ENCODE results near the gene ZBTB7B.
A peak's percentile ranks its signal among the peaks of the same experiment; 100 is the strongest.

The ZBTB7B gene

GRCh38 chr1:155000411-155000725 lies 2.2 kb upstream of the ZBTB7B start:
- Histone ChIP-seq H3K4me3 (ENCODE audit: low read length) (peak overlapping the region; percentile 88), H3K9ac (ENCODE audit: low read length) (peak overlapping the region; percentile 90), H3K36me3 (ENCODE audit: control insufficient read depth, insufficient read depth, low read length, severe bottlenecking) (no peaks in the 10 kb centered on the region), H3K4me1 (ENCODE audit: control insufficient read depth, insufficient read depth, low read length) (peaks cover 38% of the 10 kb centered on the region), H3K27me3 (replicated peaks; ENCODE audit: control insufficient read depth, insufficient read depth, low read length) (no peaks in the 10 kb centered on the region), H3K9me3 (ENCODE audit: control insufficient read depth, low read length) (no peaks in the 10 kb centered on the region)
- DNase-seq (ENCODE audit: low read depth), result no peak

- Histone ChIP-seq H3K4me3 (ENCODE audit: low read length) (peak overlapping the region; percentile 88), H3K9ac (ENCODE audit: low read length) (peak overlapping the region; percentile 90), H3K27me3 (replicated peaks; ENCODE audit: control insufficient read depth, insufficient read depth, low read length) (no peaks in the 10 kb centered on the region), H3K36me3 (ENCODE audit: control insufficient read depth, insufficient read depth, low read length, severe bottlenecking) (no peaks in the 10 kb centered on the region), H3K4me1 (ENCODE audit: control insufficient read depth, insufficient read depth, low read length) (peaks cover 42% of the 10 kb centered on the region), H3K9me3 (ENCODE audit: control insufficient read depth, low read length) (no peaks in the 10 kb centered on the region)
- peak; percentile 92 for DNase-seq (ENCODE audit: low read depth)
These were observed 1.7 kb upstream of the ZBTB7B start for GRCh38 chr1:155000726-155001424.

- DNase-seq (ENCODE audit: low read depth), result no peak
- Histone ChIP-seq H3K9me3 (ENCODE audit: control insufficient read depth, low read length) (no peaks in the 10 kb centered on the region), H3K9ac (ENCODE audit: low read length) (peak overlapping the region; percentile 90), H3K4me1 (ENCODE audit: control insufficient read depth, insufficient read depth, low read length) (peaks cover 45% of the 10 kb centered on the region), H3K4me3 (ENCODE audit: low read length) (peak overlapping the region; percentile 88), H3K36me3 (ENCODE audit: control insufficient read depth, insufficient read depth, low read length, severe bottlenecking) (no peaks in the 10 kb centered on the region), H3K27me3 (replicated peaks; ENCODE audit: control insufficient read depth, insufficient read depth, low read length) (no peaks in the 10 kb centered on the region)
These were observed 1.3 kb upstream of the ZBTB7B start for GRCh38 chr1:155001425-155001674.

GRCh38 chr1:155001675-155002463 lies 733 bp upstream of the ZBTB7B start:
- Histone ChIP-seq H3K9ac (ENCODE audit: low read length) (peak overlapping the region; percentile 90), H3K36me3 (ENCODE audit: control insufficient read depth, insufficient read depth, low read length, severe bottlenecking) (no peaks in the 10 kb centered on the region), H3K4me3 (ENCODE audit: low read length) (peak overlapping the region; percentile 88), H3K4me1 (ENCODE audit: control insufficient read depth, insufficient read depth, low read length) (peaks cover 50% of the 10 kb centered on the region), H3K9me3 (ENCODE audit: control insufficient read depth, low read length) (no peaks in the 10 kb centered on the region), H3K27me3 (replicated peaks; ENCODE audit: control insufficient read depth, insufficient read depth, low read length) (no peaks in the 10 kb centered on the region)
- peak; percentile 100 for DNase-seq (ENCODE audit: low read depth)

GRCh38 chr1:155003227-155003765 lies 694 bp downstream of the ZBTB7B start:
- Histone ChIP-seq H3K4me1 (ENCODE audit: control insufficient read depth, insufficient read depth, low read length) (peaks cover 60% of the 10 kb centered on the region), H3K4me3 (ENCODE audit: low read length) (peak overlapping the region; percentile 100), H3K9me3 (ENCODE audit: control insufficient read depth, low read length) (no peaks in the 10 kb centered on the region), H3K36me3 (ENCODE audit: control insufficient read depth, insufficient read depth, low read length, severe bottlenecking) (no peaks in the 10 kb centered on the region), H3K27me3 (replicated peaks; ENCODE audit: control insufficient read depth, insufficient read depth, low read length) (no peaks in the 10 kb centered on the region), H3K9ac (ENCODE audit: low read length) (peak overlapping the region; percentile 100)
- DNase-seq (ENCODE audit: low read depth), result peak; percentile 58

GRCh38 chr1:155003766-155004351 lies 1.3 kb downstream of the ZBTB7B start:
- H3K4me1 ChIP-seq (ENCODE audit: control insufficient read depth, insufficient read depth, low read length), result peaks cover 59% of the 10 kb centered on the region
- no peaks in the 10 kb centered on the region for H3K36me3 ChIP-seq (ENCODE audit: control insufficient read depth, insufficient read depth, low read length, severe bottlenecking)
- peak overlapping the region; percentile 100 for H3K9ac ChIP-seq (ENCODE audit: low read length)
- no peaks in the 10 kb centered on the region for H3K27me3 ChIP-seq (replicated peaks; ENCODE audit: control insufficient read depth, insufficient read depth, low read length)
- DNase-seq (ENCODE audit: low read depth), result peak; percentile 73
- peak overlapping the region; percentile 100 for H3K4me3 ChIP-seq (ENCODE audit: low read length)
- no peaks in the 10 kb centered on the region for H3K9me3 ChIP-seq (ENCODE audit: control insufficient read depth, low read length)

- Histone ChIP-seq H3K4me1 (ENCODE audit: control insufficient read depth, insufficient read depth, low read length) (peaks cover 55% of the 10 kb centered on the region), H3K4me3 (ENCODE audit: low read length) (peak overlapping the region; percentile 100), H3K36me3 (ENCODE audit: control insufficient read depth, insufficient read depth, low read length, severe bottlenecking) (no peaks in the 10 kb centered on the region), H3K9ac (ENCODE audit: low read length) (peak overlapping the region; percentile 100), H3K27me3 (replicated peaks; ENCODE audit: control insufficient read depth, insufficient read depth, low read length) (no peaks in the 10 kb centered on the region), H3K9me3 (ENCODE audit: control insufficient read depth, low read length) (no peaks in the 10 kb centered on the region)
- peak; percentile 45 for DNase-seq (ENCODE audit: low read depth)
These were observed 1.9 kb downstream of the ZBTB7B start for GRCh38 chr1:155004352-155005075.

- Histone ChIP-seq H3K9me3 (ENCODE audit: control insufficient read depth, low read length) (no peaks in the 10 kb centered on the region), H3K9ac (ENCODE audit: low read length) (peak overlapping the region; percentile 100), H3K4me1 (ENCODE audit: control insufficient read depth, insufficient read depth, low read length) (peaks cover 46% of the 10 kb centered on the region), H3K4me3 (ENCODE audit: low read length) (peak overlapping the region; percentile 100), H3K27me3 (replicated peaks; ENCODE audit: control insufficient read depth, insufficient read depth, low read length) (no peaks in the 10 kb centered on the region), H3K36me3 (ENCODE audit: control insufficient read depth, insufficient read depth, low read length, severe bottlenecking) (no peaks in the 10 kb centered on the region)
- no peak for DNase-seq (ENCODE audit: low read depth)
These were observed 2.7 kb downstream of the ZBTB7B start for GRCh38 chr1:155005076-155006011.

GRCh38 chr1:155006601-155007101 lies 4.0 kb downstream of the ZBTB7B start:
- Histone ChIP-seq H3K4me1 (ENCODE audit: control insufficient read depth, insufficient read depth, low read length) (peaks cover 45% of the 10 kb centered on the region), H3K9me3 (ENCODE audit: control insufficient read depth, low read length) (no peaks in the 10 kb centered on the region), H3K27me3 (replicated peaks; ENCODE audit: control insufficient read depth, insufficient read depth, low read length) (no peaks in the 10 kb centered on the region), H3K4me3 (ENCODE audit: low read length) (no peak overlapping the region), H3K9ac (ENCODE audit: low read length) (no peak overlapping the region), H3K36me3 (ENCODE audit: control insufficient read depth, insufficient read depth, low read length, severe bottlenecking) (peaks cover 4% of the 10 kb centered on the region)
- DNase-seq (ENCODE audit: low read depth), result peak; percentile 31

- DNase-seq (ENCODE audit: low read depth), result no peak
- H3K4me1 ChIP-seq (ENCODE audit: control insufficient read depth, insufficient read depth, low read length), result peaks cover 49% of the 10 kb centered on the region
- no peaks in the 10 kb centered on the region for H3K9me3 ChIP-seq (ENCODE audit: control insufficient read depth, low read length)
- H3K4me3 ChIP-seq (ENCODE audit: low read length), result no peak overlapping the region
- peaks cover 4% of the 10 kb centered on the region for H3K36me3 ChIP-seq (ENCODE audit: control insufficient read depth, insufficient read depth, low read length, severe bottlenecking)
- H3K27me3 ChIP-seq (replicated peaks; ENCODE audit: control insufficient read depth, insufficient read depth, low read length), result no peaks in the 10 kb centered on the region
- no peak overlapping the region for H3K9ac ChIP-seq (ENCODE audit: low read length)
These were observed 4.7 kb downstream of the ZBTB7B start for GRCh38 chr1:155007251-155007828.
